Neural progenitor cell (in vitro differentiated cells): ENCODE results near the gene SLC29A1.

ENCODE experiments used
- CTCF ChIP-seq: fragments of 200-600 bp; sonication (generic); IDR thresholded peaks from 2 replicates; pipeline ENCODE4 v1.5.1; 2017; ENCODE audit warnings: antibody characterized with exemption, mild to moderate bottlenecking
- EZH2 ChIP-seq: fragments of 200-600 bp; sonication (generic); IDR thresholded peaks from 2 replicates; pipeline ENCODE4 v1.6.1; 2017; ENCODE audit warnings: antibody characterized with exemption, mild to moderate bottlenecking, moderate library complexity
- EZH2phosphoT487 ChIP-seq: fragments of 200-600 bp; sonication (generic); IDR thresholded peaks from 2 replicates; pipeline ENCODE4 v1.6.1; 2017; ENCODE audit warnings: antibody characterized with exemption

GRCh38 chr6:44251576-44252524 is 28.5 kb downstream of the SLC29A1 start:
- TF ChIP-seq CTCF = no peak
- TF ChIP-seq EZH2 = no peak
- no peak for TF ChIP-seq EZH2phosphoT487
